Heart left ventricle (tissue), 13 donors: ENCODE measurements around the gene HERPUD1.

Experiments used
- POLR2A ChIP-seq, 2 donors: fragments of 450-650 bp; IDR thresholded peaks; one replicate each; pipeline ENCODE4 v1.6.1; 2017; ENCODE audit warnings: antibody characterized with exemption in 2 of 2, mild to moderate bottlenecking in 2 of 2, moderate library complexity in 2 of 2
- TF ChIP-seq, protein P1 (sequence below), 12 donors: fragments of 200-600 bp; sonication (generic) in 4 of 12; IDR thresholded peaks; one replicate each; pipeline versions ENCODE4 v1.5.0 to v1.8.0; 2018 to 2022; ENCODE audit warnings: antibody characterized with exemption in 12 of 12, mild to moderate bottlenecking in 5 of 12
- donor health status: ischemic (EF 13 %, LVEDD 7.1; RV severe dilation, severe dysfunction).
- donor health status: DM: no; HTN: yes; CAD: no.
- donor health status: DM: no; HTN: no; CAD: no.
- donor health status: ischemic (EF 25% LVEDD 6.9; RV normal size, moderate dysfunction).
- donor health status: ischemic (EF 25% LVEDD 5.7; RV mildly dilated, moderate dysfunction).
- donor health status: ischemic (EF 35%, LVEDD 5.7; RV mildly dilated, moderate dysfunction).
- donor health status: nonischemic (EF 11% LVEDD 7.7; RV severe dilation, severe dysfunction).
- donor health status: DM: yes; HTN: yes; CAD: no.
- donor health status: PGD.
- donor health status: ischemic (EF 29% LVEDD 5.4; RV normal size, mild dysfunction).
- donor health status: nonischemic (EF 23%, LVEDD 6.1; RV moderate dilation, normal function).

DNA sequence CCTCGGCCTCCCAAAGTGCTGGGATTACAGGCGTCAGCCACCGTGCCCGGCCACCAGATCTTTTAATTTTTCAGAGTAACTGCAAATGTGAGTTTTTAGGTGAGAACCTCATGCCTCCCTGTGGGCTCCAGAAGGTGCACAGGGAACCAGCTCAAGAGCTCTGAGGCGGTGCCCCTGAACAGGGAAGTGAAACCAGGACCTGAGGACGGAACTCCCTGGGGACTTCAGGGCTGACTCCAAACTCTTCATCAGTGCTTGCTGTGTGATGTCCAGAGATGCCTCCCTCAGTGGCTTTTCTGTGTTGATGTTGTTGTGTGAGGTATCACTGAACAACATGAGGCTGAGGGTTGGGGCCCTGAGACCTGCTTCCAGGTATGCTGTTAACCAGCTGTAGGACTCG, 43.1 kb upstream of the HERPUD1 start:
- TF ChIP-seq, protein P1, sequence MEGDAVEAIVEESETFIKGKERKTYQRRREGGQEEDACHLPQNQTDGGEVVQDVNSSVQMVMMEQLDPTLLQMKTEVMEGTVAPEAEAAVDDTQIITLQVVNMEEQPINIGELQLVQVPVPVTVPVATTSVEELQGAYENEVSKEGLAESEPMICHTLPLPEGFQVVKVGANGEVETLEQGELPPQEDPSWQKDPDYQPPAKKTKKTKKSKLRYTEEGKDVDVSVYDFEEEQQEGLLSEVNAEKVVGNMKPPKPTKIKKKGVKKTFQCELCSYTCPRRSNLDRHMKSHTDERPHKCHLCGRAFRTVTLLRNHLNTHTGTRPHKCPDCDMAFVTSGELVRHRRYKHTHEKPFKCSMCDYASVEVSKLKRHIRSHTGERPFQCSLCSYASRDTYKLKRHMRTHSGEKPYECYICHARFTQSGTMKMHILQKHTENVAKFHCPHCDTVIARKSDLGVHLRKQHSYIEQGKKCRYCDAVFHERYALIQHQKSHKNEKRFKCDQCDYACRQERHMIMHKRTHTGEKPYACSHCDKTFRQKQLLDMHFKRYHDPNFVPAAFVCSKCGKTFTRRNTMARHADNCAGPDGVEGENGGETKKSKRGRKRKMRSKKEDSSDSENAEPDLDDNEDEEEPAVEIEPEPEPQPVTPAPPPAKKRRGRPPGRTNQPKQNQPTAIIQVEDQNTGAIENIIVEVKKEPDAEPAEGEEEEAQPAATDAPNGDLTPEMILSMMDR (IDR thresholded peaks at IDR 0.05): no peak
- TF ChIP-seq POLR2A (IDR thresholded peaks at IDR 0.05): no peak
